Retinal pigment epithelial cell (primary cell): ENCODE results near the gene PTGDR.
A peak's percentile ranks its signal among the peaks of the same experiment; 100 is the strongest.

Source experiments
- DNase-seq: peaks from one replicate; pipeline ENCODE4 v3.0.0-alpha.2; 2010; ENCODE audit warnings: low read depth
- H3K4me3 ChIP-seq: 2 replicates; pipeline ENCODE4 v1.5.1; 2011; ENCODE audit warnings: mild to moderate bottlenecking, low read length, control low read depth, moderate library complexity
- CTCF ChIP-seq: conservative IDR thresholded peaks from 2 replicates; pipeline ENCODE4 v1.5.1; 2011; ENCODE audit warnings: low read depth, low read length, control low read depth, inconsistent platforms

Gene PTGDR

GRCh38 chr14:52248057-52248456, 19.4 kb upstream of the PTGDR start:
- no peak overlapping the region for H3K4me3 ChIP-seq
- no peak for DNase-seq
- TF ChIP-seq CTCF = no peak

GRCh38 chr14:52251724-52252123, 15.8 kb upstream of the PTGDR start:
- no peak for DNase-seq
- TF ChIP-seq CTCF = no peak
- H3K4me3 ChIP-seq = no peak overlapping the region

GRCh38 chr14:52253503-52253902, 14.0 kb upstream of the PTGDR start:
- peak; percentile 63 for DNase-seq
- no peak overlapping the region for H3K4me3 ChIP-seq
- TF ChIP-seq CTCF = no peak

GRCh38 chr14:52254086-52254485, 13.4 kb upstream of the PTGDR start:
- no peak overlapping the region for H3K4me3 ChIP-seq
- DNase-seq = no peak
- TF ChIP-seq CTCF = no peak

GRCh38 chr14:52258783-52259182, 8.7 kb upstream of the PTGDR start:
- DNase-seq = no peak
- no peak for TF ChIP-seq CTCF
- no peak overlapping the region for H3K4me3 ChIP-seq

GRCh38 chr14:52259434-52259833, 8.1 kb upstream of the PTGDR start:
- no peak overlapping the region for H3K4me3 ChIP-seq
- no peak for TF ChIP-seq CTCF
- no peak for DNase-seq

GRCh38 chr14:52262600-52262999, 4.9 kb upstream of the PTGDR start:
- no peak overlapping the region for H3K4me3 ChIP-seq
- no peak for DNase-seq
- no peak for TF ChIP-seq CTCF
